HCT116 (cell line): ENCODE data around the gene DEGS1. TPM values are rescaled to one million over a fixed set of nuclear protein-coding genes. Genes with fewer than 3 reads are reported as not detected.

Source experiments
- ATAC-seq: fragments of 200-7000 bp; cut with Tn5 transposase; 2 replicates; pipeline ENCODE4 v1.9.1; 2020; ENCODE audit warnings: mild to moderate bottlenecking, moderate library complexity
- BruUV-seq: library from RNA; stranded (reverse); fragments of 400-500 nt; replicated peaks from 2 replicates; lab custom pipeline; 2021; lab: Mats Ljungman, UMichigan
- CTCF ChIA-PET: fragments of 300-600 bp; sonication (Branson Sonifier 250); formaldehyde crosslinking; loops from one replicate; lab custom pipeline; 2021; ENCODE audit warnings: antibody characterized with exemption; lab: Charles Lee
- POLR2A ChIA-PET: fragments of 300-600, 350-600 bp; sonication (Branson Sonifier 250); formaldehyde crosslinking; loops from one replicate; lab custom pipeline; 2021; ENCODE audit warnings: antibody characterized with exemption; lab: Charles Lee
- RAD21 ChIA-PET, 2 experiments: fragments of 300-600 bp; sonication (Branson Sonifier 250); formaldehyde crosslinking; loops; one replicate each; lab custom pipeline; 2023; ENCODE audit warnings: low total read pairs in 2 of 2; ENCODE audit not compliant: uncharacterized antibody in 2 of 2, unreplicated experiment in 2 of 2, low non-redundant PET in 1 of 2; lab: Charles Lee
- DNase-seq: peaks from one replicate; pipeline ENCODE4 v3.0.0-alpha.2; 2010; ENCODE audit warnings: low read depth, low spot score
- H2AFZ ChIP-seq: fragments of 200-600 bp; shearing (Covaris generic), sonication (generic); 2 replicates; pipeline ENCODE4 v1.6.1; 2017; ENCODE audit warnings: low read depth, mixed run types, mixed read lengths, antibody characterized with exemption, low read length; ENCODE audit not compliant: poor library complexity, severe bottlenecking
- H3K27ac ChIP-seq: 2 replicates; pipeline ENCODE4 v1.5.1; 2012; ENCODE audit warnings: low read depth, low read length
- H3K27me3 ChIP-seq: fragments of 200-600 bp; sonication (generic); 2 replicates; pipeline ENCODE4 v1.6.1; 2016; ENCODE audit warnings: mixed run types, low read length, mixed read lengths; ENCODE audit not compliant: insufficient read depth
- H3K36me3 ChIP-seq, 2 experiments: fragments of 200-500 bp in 1 of 2; fragments of 200-600 bp in 1 of 2; sonication (Bioruptor generic) in 1 of 2; sonication (generic) in 1 of 2; 2 replicates each; pipeline versions ENCODE4 v1.5.1 to v1.6.1; 2014 to 2016; ENCODE audit warnings: low read length in 2 of 2, inconsistent platforms in 1 of 2, mixed read lengths in 1 of 2, mixed run types in 1 of 2; ENCODE audit not compliant: insufficient read depth in 2 of 2, control insufficient read depth in 1 of 2
- H3K4me1 ChIP-seq, 2 experiments: fragments of 200-600 bp in 1 of 2; sonication (generic) in 1 of 2; 2 replicates each; pipeline versions ENCODE4 v1.5.1 to v1.6.1; 2012 to 2017; ENCODE audit warnings: low read length in 2 of 2, inconsistent platforms in 1 of 2, mild to moderate bottlenecking in 1 of 2, mixed read lengths in 1 of 2, mixed run types in 1 of 2, moderate library complexity in 1 of 2; ENCODE audit not compliant: insufficient read depth in 2 of 2, control insufficient read depth in 1 of 2
- H3K4me2 ChIP-seq: fragments of 200-600 bp; sonication (generic); 2 replicates; pipeline ENCODE4 v1.6.1; 2017; ENCODE audit warnings: mixed run types, low read length, mixed read lengths
- H3K4me3 ChIP-seq, 2 experiments: fragments of 200-600 bp in 1 of 2; sonication (generic) in 1 of 2; replicated peaks in 1 of 2; 2 replicates each; pipeline ENCODE4 v1.5.1; 2011 to 2016; ENCODE audit warnings: low read length in 2 of 2, control low read depth in 1 of 2, low read depth in 1 of 2, mild to moderate bottlenecking in 1 of 2, mixed read lengths in 1 of 2, mixed run types in 1 of 2
- H3K79me2 ChIP-seq: fragments of 200-600 bp; sonication (generic); 2 replicates; pipeline ENCODE4 v1.6.1; 2017; ENCODE audit warnings: mild to moderate bottlenecking, mixed run types, low read length, moderate library complexity, mixed read lengths; ENCODE audit not compliant: insufficient read depth
- H3K9ac ChIP-seq: fragments of 200-600 bp; sonication (generic); 2 replicates; pipeline ENCODE4 v1.6.1; 2016; ENCODE audit warnings: low read length, mixed read lengths
- H3K9me2 ChIP-seq: fragments of 200-600 bp; sonication (generic), shearing (Covaris generic); 2 replicates; pipeline ENCODE4 v1.6.1; 2017; ENCODE audit warnings: mixed run types, mild to moderate bottlenecking, moderate library complexity; ENCODE audit not compliant: insufficient read depth
- H3K9me3 ChIP-seq, 2 experiments: fragments of 200-500 bp in 1 of 2; fragments of 200-600 bp in 1 of 2; sonication (Bioruptor generic) in 1 of 2; sonication (generic) in 1 of 2; 2 replicates each; pipeline ENCODE4 v1.6.1; 2014 to 2017; ENCODE audit warnings: low read length in 2 of 2, mixed read lengths in 2 of 2, inconsistent platforms in 1 of 2, low read depth in 1 of 2, mild to moderate bottlenecking in 1 of 2, mixed run types in 1 of 2, moderate library complexity in 1 of 2; ENCODE audit not compliant: control insufficient read depth in 1 of 2, insufficient read depth in 1 of 2
- H4K20me1 ChIP-seq: fragments of 200-600 bp; sonication (generic), shearing (Covaris generic); 2 replicates; pipeline ENCODE4 v1.6.1; 2017; ENCODE audit warnings: mixed run types, mild to moderate bottlenecking, moderate library complexity; ENCODE audit not compliant: insufficient read depth
- CEBPB ChIP-seq: IDR thresholded peaks from 2 replicates; pipeline ENCODE4 v1.6.1; 2012; ENCODE audit warnings: low read depth
- CTCF ChIP-seq, 3 experiments: fragments of 200-600 bp in 1 of 3; sonication (generic) in 1 of 3; IDR thresholded peaks in 2 of 3; conservative IDR thresholded peaks in 1 of 3; 2 replicates each; pipeline ENCODE4 v1.5.1; 2012 to 2017; ENCODE audit warnings: low read depth in 2 of 3, low read length in 2 of 3, antibody characterized with exemption in 1 of 3, borderline replicate concordance in 1 of 3, control low read depth in 1 of 3, mild to moderate bottlenecking in 1 of 3, mixed read lengths in 1 of 3, mixed run types in 1 of 3, moderate library complexity in 1 of 3; ENCODE audit not compliant: insufficient read depth in 1 of 3
- ELF1 ChIP-seq: IDR thresholded peaks from 2 replicates; pipeline ENCODE4 v1.6.1; 2012; ENCODE audit warnings: low read depth, borderline replicate concordance
- EZH2 ChIP-seq: fragments of 200-600 bp; sonication (generic); IDR thresholded peaks from 2 replicates; pipeline ENCODE4 v1.6.1; 2017; ENCODE audit warnings: antibody characterized with exemption, mixed run types
- POLR2AphosphoS5 ChIP-seq: IDR thresholded peaks from 2 replicates; pipeline ENCODE4 v1.6.1; 2011; ENCODE audit warnings: mild to moderate bottlenecking, low read depth, low read length, moderate library complexity
- SIN3A ChIP-seq: IDR thresholded peaks from 2 replicates; pipeline ENCODE4 v1.6.1; 2012; ENCODE audit warnings: low read depth
- TCF7L2 ChIP-seq: IDR thresholded peaks from 2 replicates; pipeline ENCODE4 v1.7.0; 2011; ENCODE audit warnings: borderline replicate concordance, inconsistent platforms; ENCODE audit not compliant: insufficient read depth, insufficient read length; ENCODE audit errors: extremely low read depth
- ZBTB33 ChIP-seq: IDR thresholded peaks from 2 replicates; pipeline ENCODE4 v1.6.1; 2011; ENCODE audit warnings: mild to moderate bottlenecking, low read length, moderate library complexity; ENCODE audit not compliant: insufficient replicate concordance; ENCODE audit errors: extremely low read depth
- ZFX ChIP-seq: fragments of 450-650 bp; IDR thresholded peaks from 2 replicates; pipeline ENCODE4 v1.6.1; 2017
- intact Hi-C: fragments of 100-400 bp; cut with micrococcal nuclease; formaldehyde crosslinking; loops from 2 replicates; pipeline ENCODE4 v1.10.0; 2022
- total RNA-seq: library from RNA; stranded (reverse); gene quantifications from one replicate; pipeline ENCODE4 v1.2.1, GENCODE V29; 2021; ENCODE audit not compliant: unreplicated experiment

Gene DEGS1
- total RNA-seq, 1 experiment from 2014 or later, result 23.1 TPM

GRCh38 chr1:224159541-224159940 is 23.5 kb upstream of the DEGS1 start:
- no peak for DNase-seq
- CTCF ChIA-PET, result no interaction called here

More at GRCh38 chr1:224159541-224159940, 23.5 kb upstream of the DEGS1 start:
- Histone ChIP-seq H3K4me2 (no peak overlapping the region), H3K9ac (no peak overlapping the region), H3K27me3 (no peaks in the 10 kb centered on the region), H3K4me3 (no peak overlapping the region), H4K20me1 (no peaks in the 10 kb centered on the region), H3K79me2 (no peaks in the 10 kb centered on the region), H2AFZ (no peak overlapping the region), H3K27ac (no peak overlapping the region), H3K9me2 (no peaks in the 10 kb centered on the region), H3K4me1 (no peaks in the 10 kb centered on the region), H3K36me3 (peaks cover 21 to 26% of the 10 kb centered on the region in 2 experiments; a peak in 3 of 4 replicates), H3K9me3 (no peaks in the 10 kb centered on the region)
- ATAC-seq, result no peak
- BruUV-seq, result no TSS peak
- intact Hi-C loops, result no loop called here
- RAD21 ChIA-PET, result no interaction called here
- TF ChIP-seq TCF7L2, result no peak
- no peak for TF ChIP-seq CEBPB
- no peak for TF ChIP-seq ELF1
- TF ChIP-seq CTCF (IDR thresholded peaks at IDR 0.05 in 2 of 3, conservative IDR thresholded peaks at IDR 0.05 in 1 of 3; ENCODE audit: borderline replicate concordance in 1 of 3, insufficient read depth in 1 of 3, low read depth in 2 of 3, low read length in 2 of 3), result no peak
- TF ChIP-seq ZBTB33, result no peak
- no peak for TF ChIP-seq POLR2AphosphoS5
- no peak for TF ChIP-seq EZH2
- no peak for TF ChIP-seq SIN3A
- no peak for TF ChIP-seq ZFX
- POLR2A ChIA-PET, result no interaction called here
